ENCODE data around the gene GOLGA6L7.
"Not testable (repeated sequence)": the region's sequence is repeated elsewhere in the genome, so short reads cannot be mapped to it uniquely, and the experiment has no call there.

Gene GOLGA6L7

GRCh38 chr15:28831897-28832587, 16.4 kb downstream of the GOLGA6L7 start:
- H4K91ac ChIP-seq (ENCODE audit: low read depth, low read length); H3K18ac ChIP-seq (ENCODE audit: low read length); H2BK12ac ChIP-seq (ENCODE audit: low read length); H3K9me3 ChIP-seq (ENCODE audit: insufficient read depth, low read depth, low read length); H3K79me2 ChIP-seq (ENCODE audit: control insufficient read depth, insufficient read depth, low read length, poor library complexity); H3K27ac ChIP-seq (ENCODE audit: low read depth, low read length); H3K4me3 ChIP-seq (ENCODE audit: low read depth, low read length); H2AK5ac ChIP-seq (ENCODE audit: low read length); H3K36me3 ChIP-seq (ENCODE audit: control insufficient read depth in 1 of 2, insufficient read depth in 2 of 2, low read length in 2 of 2); H3K14ac ChIP-seq (ENCODE audit: low read length); H4K8ac ChIP-seq (ENCODE audit: low read depth, low read length); H3K4ac ChIP-seq (ENCODE audit: low read depth, low read length); H2AFZ ChIP-seq (ENCODE audit: insufficient read depth, low read length, poor library complexity); H3K79me1 ChIP-seq (ENCODE audit: low read length); H3K27me3 ChIP-seq (ENCODE audit: insufficient read depth, low read length); H4K12ac ChIP-seq (ENCODE audit: low read depth, low read length); H3K9ac ChIP-seq (ENCODE audit: low read length); H3K4me1 ChIP-seq (ENCODE audit: control insufficient read depth in 1 of 2, insufficient read depth in 2 of 2, low read length in 2 of 2); H2BK120ac ChIP-seq (ENCODE audit: insufficient read depth, low read length, poor library complexity); H2BK5ac ChIP-seq (ENCODE audit: low read depth, low read length, poor library complexity); H3K23ac ChIP-seq (ENCODE audit: low read length): not testable (repeated sequence)
- DNase-seq: peak; percentile 62 to 68
- WGBS (ENCODE audit: extremely low coverage, insufficient coverage, insufficient read length): no CpG with 5 or more reads among the region's 56 CpGs
- H3K4me2 ChIP-seq (ENCODE audit: low read length): peak overlapping the region; percentile 69

GRCh38 chr15:28821420-28821819, 27.0 kb downstream of the GOLGA6L7 start:
- H3K36me3 ChIP-seq (ENCODE audit: control insufficient read depth in 1 of 2, insufficient read depth in 2 of 2, low read length in 2 of 2); H3K4me3 ChIP-seq (ENCODE audit: low read depth, low read length); H2AFZ ChIP-seq (ENCODE audit: insufficient read depth, low read length, poor library complexity); H3K4ac ChIP-seq (ENCODE audit: low read depth, low read length); DNase-seq; H3K23ac ChIP-seq (ENCODE audit: low read length); H4K91ac ChIP-seq (ENCODE audit: low read depth, low read length); H2BK5ac ChIP-seq (ENCODE audit: low read depth, low read length, poor library complexity); H2BK120ac ChIP-seq (ENCODE audit: insufficient read depth, low read length, poor library complexity); H4K12ac ChIP-seq (ENCODE audit: low read depth, low read length); H3K4me2 ChIP-seq (ENCODE audit: low read length); H2BK12ac ChIP-seq (ENCODE audit: low read length); H3K18ac ChIP-seq (ENCODE audit: low read length); H4K8ac ChIP-seq (ENCODE audit: low read depth, low read length); H3K4me1 ChIP-seq (ENCODE audit: control insufficient read depth in 1 of 2, insufficient read depth in 2 of 2, low read length in 2 of 2); H3K79me1 ChIP-seq (ENCODE audit: low read length); H3K27me3 ChIP-seq (ENCODE audit: insufficient read depth, low read length); H3K9me3 ChIP-seq (ENCODE audit: insufficient read depth, low read depth, low read length); H3K14ac ChIP-seq (ENCODE audit: low read length); H2AK5ac ChIP-seq (ENCODE audit: low read length); H3K27ac ChIP-seq (ENCODE audit: low read depth, low read length); H3K9ac ChIP-seq (ENCODE audit: low read length); H3K79me2 ChIP-seq (ENCODE audit: control insufficient read depth, insufficient read depth, low read length, poor library complexity): not testable (repeated sequence)
- WGBS (ENCODE audit: extremely low coverage, insufficient coverage, insufficient read length): no CpG with 5 or more reads among the region's 2 CpGs

- not testable (repeated sequence) for H3K9ac ChIP-seq (ENCODE audit: low read length); H2BK120ac ChIP-seq (ENCODE audit: insufficient read depth, low read length, poor library complexity); H3K23ac ChIP-seq (ENCODE audit: low read length); H3K4me1 ChIP-seq (ENCODE audit: control insufficient read depth in 1 of 2, insufficient read depth in 2 of 2, low read length in 2 of 2); H3K79me1 ChIP-seq (ENCODE audit: low read length); H2AFZ ChIP-seq (ENCODE audit: insufficient read depth, low read length, poor library complexity); H4K91ac ChIP-seq (ENCODE audit: low read depth, low read length); H2BK12ac ChIP-seq (ENCODE audit: low read length); H4K12ac ChIP-seq (ENCODE audit: low read depth, low read length); H3K4ac ChIP-seq (ENCODE audit: low read depth, low read length); H3K36me3 ChIP-seq (ENCODE audit: control insufficient read depth in 1 of 2, insufficient read depth in 2 of 2, low read length in 2 of 2); H3K79me2 ChIP-seq (ENCODE audit: control insufficient read depth, insufficient read depth, low read length, poor library complexity); H3K14ac ChIP-seq (ENCODE audit: low read length); H3K18ac ChIP-seq (ENCODE audit: low read length); H3K27ac ChIP-seq (ENCODE audit: low read depth, low read length); H2BK5ac ChIP-seq (ENCODE audit: low read depth, low read length, poor library complexity); DNase-seq; H2AK5ac ChIP-seq (ENCODE audit: low read length); H3K4me2 ChIP-seq (ENCODE audit: low read length); H4K8ac ChIP-seq (ENCODE audit: low read depth, low read length); H3K27me3 ChIP-seq (ENCODE audit: insufficient read depth, low read length); H3K4me3 ChIP-seq (ENCODE audit: low read depth, low read length); H3K9me3 ChIP-seq (ENCODE audit: insufficient read depth, low read depth, low read length)
- no CpG with 5 or more reads among the region's 3 CpGs for WGBS (ENCODE audit: extremely low coverage, insufficient coverage, insufficient read length)
These were observed 28.5 kb downstream of the GOLGA6L7 start for GRCh38 chr15:28819930-28820295.

GRCh38 chr15:28819019-28819929, 29.2 kb downstream of the GOLGA6L7 start:
- H3K4me1 ChIP-seq (ENCODE audit: control insufficient read depth in 1 of 2, insufficient read depth in 2 of 2, low read length in 2 of 2); H3K27ac ChIP-seq (ENCODE audit: low read depth, low read length); H2AFZ ChIP-seq (ENCODE audit: insufficient read depth, low read length, poor library complexity); H4K8ac ChIP-seq (ENCODE audit: low read depth, low read length); H3K79me2 ChIP-seq (ENCODE audit: control insufficient read depth, insufficient read depth, low read length, poor library complexity); H3K14ac ChIP-seq (ENCODE audit: low read length); H3K9me3 ChIP-seq (ENCODE audit: insufficient read depth, low read depth, low read length); H2BK12ac ChIP-seq (ENCODE audit: low read length); H3K4me3 ChIP-seq (ENCODE audit: low read depth, low read length); H3K4ac ChIP-seq (ENCODE audit: low read depth, low read length); H3K36me3 ChIP-seq (ENCODE audit: control insufficient read depth in 1 of 2, insufficient read depth in 2 of 2, low read length in 2 of 2); H4K91ac ChIP-seq (ENCODE audit: low read depth, low read length); H3K18ac ChIP-seq (ENCODE audit: low read length); H3K23ac ChIP-seq (ENCODE audit: low read length); H3K27me3 ChIP-seq (ENCODE audit: insufficient read depth, low read length); DNase-seq; H2AK5ac ChIP-seq (ENCODE audit: low read length); H3K79me1 ChIP-seq (ENCODE audit: low read length); H3K9ac ChIP-seq (ENCODE audit: low read length); H2BK120ac ChIP-seq (ENCODE audit: insufficient read depth, low read length, poor library complexity); H2BK5ac ChIP-seq (ENCODE audit: low read depth, low read length, poor library complexity); H4K12ac ChIP-seq (ENCODE audit: low read depth, low read length); H3K4me2 ChIP-seq (ENCODE audit: low read length): not testable (repeated sequence)
- WGBS (ENCODE audit: extremely low coverage, insufficient coverage, insufficient read length): no CpG with 5 or more reads among the region's 15 CpGs
